Stimulated activated CD8-positive, alpha-beta memory T cell treated with anti-CD3 and anti-CD28 coated beads, Interleukin-15, amount 100 ng/mL, for 24 hours (primary cell): ENCODE results near the gene SCLY.
"Not testable (repeated sequence)": the region's sequence is repeated elsewhere in the genome, so short reads cannot be mapped to it uniquely, and the experiment has no call there.

Source experiments
- DNase-seq: peaks from one replicate; pipeline ENCODE4 v3.0.0-alpha.2; 2020; ENCODE audit warnings: low read depth

SCLY gene

DNA sequence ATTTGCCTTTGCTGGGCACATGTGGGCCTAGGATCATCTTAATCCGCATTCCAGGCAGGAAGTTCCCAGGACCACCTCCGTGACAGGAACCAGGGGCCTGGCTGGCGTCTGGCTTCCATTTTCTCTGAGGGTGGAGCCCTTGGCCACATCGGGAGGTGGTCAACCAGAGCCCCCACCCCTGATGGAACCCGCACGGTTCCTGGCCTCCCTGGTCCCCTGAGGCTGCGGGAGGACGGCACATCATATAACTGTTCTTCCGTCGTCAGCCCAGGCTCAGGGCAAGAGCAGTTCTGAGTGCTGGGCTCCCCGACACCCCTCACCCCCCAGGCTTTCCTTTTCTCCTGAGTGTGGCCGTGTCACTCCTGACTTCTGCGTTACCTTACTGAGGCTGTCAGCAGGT lies 52.8 kb downstream of the SCLY start:
- no peak for DNase-seq

DNA sequence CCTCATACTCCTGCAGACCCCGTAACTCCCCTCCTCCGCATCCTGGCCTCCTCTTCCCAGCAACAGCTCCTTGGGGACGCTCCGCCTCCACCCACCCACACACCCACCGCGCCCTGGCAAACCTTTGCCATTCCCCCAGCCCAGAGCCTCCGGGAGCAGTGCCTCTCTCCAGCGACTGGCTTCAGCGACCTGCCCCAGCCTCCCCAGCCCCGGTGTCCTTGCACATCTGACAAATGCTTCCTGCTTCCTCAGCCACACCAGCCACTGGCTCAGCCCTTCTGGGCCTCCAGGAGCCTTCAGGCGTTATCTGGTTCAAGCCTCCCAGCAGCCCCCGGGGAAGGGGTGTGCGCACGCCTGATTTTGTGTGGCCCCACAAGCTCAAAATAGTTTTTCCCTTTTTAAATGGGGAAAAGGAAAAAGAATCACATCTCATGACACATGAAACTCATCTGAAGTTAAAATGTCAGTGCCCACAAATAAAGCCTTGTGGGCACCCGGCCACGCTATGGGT lies 53.6 kb downstream of the SCLY start:
- DNase-seq, result no peak

DNA sequence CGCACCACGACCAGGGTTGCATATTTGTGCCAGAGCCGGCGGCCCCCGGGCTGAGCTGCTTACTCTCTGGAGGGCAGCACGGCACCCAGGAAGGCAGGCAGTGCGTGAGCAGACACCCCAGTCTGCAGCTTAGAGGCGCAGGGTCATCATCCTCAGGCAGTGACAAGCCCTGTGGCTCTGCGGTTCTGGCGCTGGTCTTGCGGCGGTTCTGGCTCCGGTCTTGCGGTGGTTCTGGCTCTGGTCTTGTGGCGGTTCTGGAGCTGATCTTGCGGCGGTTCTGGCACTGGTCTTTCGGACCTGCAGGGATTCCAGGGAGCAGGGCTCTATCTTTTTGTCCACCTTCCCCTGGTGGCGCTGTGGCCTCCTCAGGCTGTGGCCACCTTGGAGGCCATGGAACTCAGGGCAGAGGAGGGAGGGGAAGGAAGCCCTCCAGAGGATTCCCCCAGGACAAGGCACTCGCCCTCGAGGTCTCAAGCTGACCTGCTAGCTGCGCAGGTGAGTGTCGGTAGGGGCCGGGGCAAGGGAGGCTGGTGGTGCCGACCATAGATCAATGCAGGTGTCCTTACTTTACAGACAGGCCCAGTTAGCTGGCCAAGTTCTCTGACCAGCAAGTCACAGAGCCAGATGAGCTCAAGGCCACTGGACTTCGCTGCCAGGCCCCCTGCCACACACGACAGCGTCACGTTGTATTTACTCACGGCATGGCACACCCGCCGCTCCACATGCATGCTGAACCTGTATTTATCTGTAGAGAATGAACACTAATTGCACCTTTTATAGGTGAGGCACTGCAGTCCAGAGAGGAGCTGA lies 54.3 kb downstream of the SCLY start:
- no peak for DNase-seq

DNA sequence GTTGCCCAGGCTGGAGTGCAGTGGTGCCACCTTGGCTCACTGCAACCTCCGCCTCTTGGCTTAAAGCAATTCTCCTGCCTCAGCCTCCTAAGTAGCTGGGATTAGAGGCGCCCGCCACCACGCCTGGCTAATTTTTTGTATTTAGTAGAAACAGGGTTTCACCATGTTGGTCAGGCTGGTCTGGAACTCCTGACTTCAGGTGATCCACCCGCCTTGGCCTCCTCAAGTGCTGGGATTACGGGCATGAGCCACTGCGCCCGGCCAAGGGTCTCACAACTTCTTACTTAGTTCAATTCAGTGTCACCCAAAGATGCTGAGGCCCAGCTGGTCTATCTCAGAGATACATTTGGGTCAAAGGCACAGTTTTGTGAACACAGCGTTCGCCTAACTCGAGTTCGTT lies 54.9 kb downstream of the SCLY start:
- DNase-seq, result not testable (repeated sequence)

DNA sequence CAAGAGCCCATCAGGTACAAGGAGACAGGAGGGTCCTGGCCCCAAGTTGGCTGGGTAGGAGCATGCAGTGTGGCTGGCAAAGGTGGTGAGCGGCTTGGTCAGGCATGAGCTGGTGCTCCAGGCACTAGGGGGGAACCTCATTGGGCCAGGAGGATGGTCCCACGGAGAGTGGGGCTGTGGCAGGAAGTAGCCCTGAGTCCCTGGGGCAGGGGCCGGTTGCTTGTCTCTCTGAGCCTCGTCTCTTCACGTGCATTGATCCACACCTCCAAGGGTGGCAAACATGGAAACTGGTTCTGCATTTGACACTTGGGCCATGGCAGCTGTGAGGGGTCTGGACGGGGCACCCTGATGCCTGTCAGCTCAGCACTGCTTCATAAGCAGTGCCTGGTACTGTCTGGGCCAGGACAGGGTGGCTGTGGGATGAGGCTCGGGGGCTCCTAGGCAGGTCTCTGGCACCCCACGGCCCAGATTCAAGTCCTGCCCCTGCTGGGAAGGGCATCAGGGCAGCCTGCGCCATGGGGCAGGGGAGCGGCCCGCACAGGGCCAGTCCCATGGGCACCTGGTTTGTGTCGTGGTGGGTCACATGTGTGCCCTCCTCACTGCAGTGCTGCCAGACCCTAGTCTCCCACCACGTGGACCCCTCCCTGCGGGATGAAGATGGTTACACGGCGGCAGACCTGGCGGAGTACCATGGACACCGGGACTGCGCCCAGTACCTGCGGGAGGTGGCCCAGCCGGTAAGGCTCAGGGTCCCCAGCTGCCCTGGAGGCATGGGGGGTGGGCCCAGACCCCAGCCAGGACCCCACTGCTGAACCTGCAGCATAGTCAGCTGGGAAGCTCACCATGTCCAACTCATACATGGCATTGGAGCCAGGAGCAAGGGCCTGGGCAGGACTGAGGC lies 55.7 kb downstream of the SCLY start:
- no peak for DNase-seq

DNA sequence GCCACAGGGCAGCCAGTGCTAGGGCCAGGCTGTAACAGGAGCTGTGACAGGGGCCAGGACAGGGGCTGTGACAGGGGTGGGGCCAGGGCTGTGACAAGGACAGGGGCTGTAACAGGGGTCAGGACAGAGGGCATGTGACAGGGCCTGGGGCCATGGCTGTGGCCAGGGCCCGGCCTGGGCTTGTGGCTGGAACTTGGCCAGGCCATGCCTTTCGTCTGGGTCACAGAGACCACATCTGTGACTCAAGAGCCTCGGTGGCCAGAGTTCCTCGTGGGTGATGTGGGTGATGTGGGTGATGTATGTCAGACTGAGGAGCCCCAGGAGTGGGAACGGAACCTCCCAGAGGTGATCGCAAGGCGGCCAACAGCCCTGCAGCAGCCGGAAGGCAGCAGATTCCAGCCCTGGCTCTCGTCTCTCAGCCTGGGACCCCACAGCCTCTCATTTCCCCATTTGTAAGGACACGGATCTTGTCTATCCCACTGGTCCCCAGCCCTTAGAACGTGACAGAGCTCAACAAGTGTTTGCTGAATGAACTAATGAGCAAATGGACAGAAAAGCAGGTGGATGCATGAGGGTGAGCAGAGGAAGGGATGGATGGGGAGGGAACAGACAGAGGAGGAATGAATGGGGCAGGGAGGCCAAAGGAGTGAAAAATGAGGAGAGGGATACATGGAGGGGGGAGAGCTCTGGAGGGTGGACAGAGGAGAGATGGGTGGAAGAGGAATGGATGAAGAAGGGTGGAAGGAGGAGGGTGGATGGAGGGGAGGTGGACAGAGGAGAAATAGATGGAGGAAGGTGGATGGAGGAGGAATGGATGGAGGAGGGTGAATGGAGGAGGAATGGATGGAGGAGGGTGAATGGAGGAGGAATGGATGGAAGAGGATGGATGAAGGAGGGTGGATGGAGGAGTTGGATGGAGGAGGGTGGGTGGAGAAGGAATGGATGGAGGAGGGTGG lies 56.7 kb downstream of the SCLY start:
- DNase-seq, result no peak

DNA sequence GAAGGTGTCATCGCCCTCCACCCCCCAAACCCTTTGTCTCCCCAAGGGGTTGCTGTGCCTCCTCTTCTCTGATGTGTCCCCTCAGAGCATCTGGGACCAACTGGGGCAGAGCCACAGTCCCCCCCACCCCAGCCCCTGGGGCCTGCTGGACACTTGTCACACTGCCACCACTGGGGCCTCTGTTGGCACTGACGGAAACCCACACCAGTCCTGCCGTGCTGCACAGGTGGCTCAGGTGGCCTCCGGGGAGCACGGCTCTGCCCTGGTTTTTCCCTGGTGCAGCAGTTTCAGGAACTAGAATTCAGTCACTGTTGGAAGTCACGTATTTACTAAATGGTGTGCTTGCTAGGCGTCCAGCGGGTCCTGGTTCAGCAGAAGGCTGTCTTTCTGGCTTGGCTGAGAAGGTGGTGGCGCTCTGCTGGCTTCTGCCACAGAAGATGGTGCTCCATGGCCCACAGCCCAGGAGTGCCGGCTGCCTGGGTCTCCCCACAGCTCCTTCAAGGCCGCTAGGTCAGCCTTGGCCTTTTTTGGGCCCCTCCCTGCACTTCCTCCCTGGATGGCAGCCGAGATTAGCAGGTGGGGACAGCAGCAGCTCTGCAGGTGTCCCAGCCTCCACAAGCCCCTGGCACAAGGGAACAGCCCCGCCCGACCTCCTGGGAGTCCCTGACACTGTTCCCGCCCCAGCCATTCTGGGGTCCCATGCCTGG lies 59.1 kb downstream of the SCLY start:
- no peak for DNase-seq

DNA sequence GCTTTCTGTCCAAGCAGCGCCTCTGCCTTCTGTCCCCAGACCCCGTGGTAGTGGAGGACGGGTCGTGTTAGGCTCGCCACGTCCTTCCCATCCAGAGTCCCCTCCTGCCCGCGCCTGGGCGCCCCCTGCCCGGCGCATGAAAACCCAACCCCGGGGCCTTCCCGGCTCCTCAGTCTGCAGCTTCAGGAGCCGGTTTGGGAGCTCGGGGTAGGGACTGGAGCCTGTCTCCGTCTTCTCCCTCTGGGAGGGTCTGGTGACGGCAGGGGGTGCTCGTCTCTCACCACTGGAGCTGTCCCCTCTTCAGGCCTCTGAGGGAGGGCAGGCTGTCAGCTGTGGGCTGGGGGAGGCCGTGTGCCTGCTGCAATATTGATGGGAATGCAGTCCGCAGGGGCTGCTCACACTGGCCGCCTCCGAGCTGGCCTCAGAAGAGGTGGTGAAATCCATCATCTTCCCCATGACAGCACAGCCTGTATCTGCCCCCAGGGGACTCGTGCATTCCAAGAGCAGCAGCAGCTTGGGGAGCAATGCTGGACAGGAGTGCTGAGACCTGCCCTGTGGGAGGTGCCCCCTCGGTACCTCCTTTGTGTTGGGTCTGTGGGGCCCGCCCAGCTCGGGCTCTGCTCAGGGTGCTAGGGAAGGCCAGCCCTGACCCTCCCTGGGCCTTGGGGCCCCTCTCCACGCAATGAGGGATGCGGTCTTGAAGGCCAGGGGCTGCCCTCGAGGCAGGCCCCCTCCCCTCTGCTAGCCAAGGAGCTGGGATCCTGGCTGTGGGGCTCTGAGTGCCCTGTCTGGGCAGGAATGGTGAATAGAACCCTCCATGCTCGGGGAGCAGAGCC lies 59.9 kb downstream of the SCLY start:
- no peak for DNase-seq

DNA sequence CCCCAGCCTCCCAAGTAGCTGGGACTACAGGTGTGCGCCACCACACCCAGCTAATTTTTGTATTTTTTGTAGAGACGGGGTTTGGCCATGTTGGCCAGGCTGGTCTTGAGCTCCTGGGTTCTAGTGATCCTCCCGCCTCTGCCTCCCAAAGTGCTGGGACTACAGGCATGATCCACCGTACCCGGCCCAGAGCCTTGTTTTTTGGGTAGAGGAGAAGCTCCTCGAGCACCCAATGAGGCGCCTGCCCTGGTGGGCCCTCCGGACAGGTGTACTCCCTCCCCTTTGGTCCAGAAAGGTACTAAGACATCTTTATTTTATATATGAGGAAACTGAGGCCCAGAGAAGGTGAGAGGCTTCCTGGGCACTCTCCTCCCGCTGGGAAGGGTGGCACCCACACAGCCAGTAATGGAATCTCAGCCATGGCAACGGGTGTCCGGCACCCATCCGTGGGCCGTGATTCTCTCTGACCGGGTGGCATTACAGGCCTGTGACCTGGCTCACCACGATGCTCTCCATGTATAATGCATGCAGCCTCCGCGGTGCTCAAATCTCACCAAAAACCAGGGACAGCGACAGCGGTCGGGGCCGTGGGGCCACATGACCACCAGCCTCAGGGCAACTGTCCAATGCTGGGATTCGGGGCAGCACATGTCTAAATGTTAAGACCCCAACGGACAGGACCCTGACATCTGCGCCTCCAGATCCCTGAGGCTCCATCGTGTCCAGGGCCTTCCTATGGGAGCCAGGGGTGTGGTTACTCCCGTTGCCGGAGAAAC lies 60.9 kb downstream of the SCLY start:
- DNase-seq, result no peak

DNA sequence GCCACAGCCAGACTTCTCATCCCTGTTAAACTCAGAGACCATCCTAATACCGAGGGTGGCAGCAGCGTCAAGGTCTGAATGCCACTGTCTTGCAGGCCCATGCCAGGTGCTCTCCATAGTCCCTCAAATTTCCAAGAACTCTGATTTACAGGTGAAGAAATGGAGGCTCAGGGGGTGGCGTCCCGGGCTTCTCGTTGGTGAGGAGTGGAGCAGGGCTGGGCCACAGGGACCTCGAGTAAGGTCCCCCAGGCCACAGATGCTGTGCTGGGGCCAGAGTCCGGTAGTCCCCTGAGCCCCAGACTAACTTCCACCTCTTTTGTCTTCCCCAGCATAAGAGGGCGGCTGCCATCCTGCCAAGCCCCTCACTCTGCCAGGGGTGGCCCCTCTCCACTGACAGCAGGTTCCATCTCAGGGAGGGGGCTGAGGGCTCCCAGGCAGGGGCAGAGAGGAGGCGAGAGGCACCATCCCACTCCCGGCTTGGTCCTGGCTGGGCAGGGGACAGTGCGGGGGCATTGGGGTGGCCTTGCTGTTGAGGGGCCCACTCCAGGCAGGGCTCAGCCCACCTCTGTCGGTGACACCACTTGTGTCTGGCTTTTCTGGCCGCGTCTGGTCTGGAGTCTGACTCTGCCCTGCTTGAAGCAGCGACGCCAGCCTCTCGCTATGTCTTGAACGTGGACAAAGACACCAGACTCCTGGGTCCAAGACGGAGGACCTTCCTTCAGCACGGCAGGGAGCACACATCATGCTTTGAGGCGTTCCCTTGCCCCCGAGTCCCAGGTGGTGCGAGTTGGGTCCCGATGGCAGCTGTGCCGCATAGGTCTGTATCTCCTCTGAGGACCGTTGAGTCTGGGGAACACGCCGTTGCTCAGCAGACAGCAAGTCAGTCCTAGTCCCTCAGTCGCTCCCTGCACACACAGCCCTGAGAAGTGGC lies 61.8 kb downstream of the SCLY start:
- DNase-seq, result no peak

DNA sequence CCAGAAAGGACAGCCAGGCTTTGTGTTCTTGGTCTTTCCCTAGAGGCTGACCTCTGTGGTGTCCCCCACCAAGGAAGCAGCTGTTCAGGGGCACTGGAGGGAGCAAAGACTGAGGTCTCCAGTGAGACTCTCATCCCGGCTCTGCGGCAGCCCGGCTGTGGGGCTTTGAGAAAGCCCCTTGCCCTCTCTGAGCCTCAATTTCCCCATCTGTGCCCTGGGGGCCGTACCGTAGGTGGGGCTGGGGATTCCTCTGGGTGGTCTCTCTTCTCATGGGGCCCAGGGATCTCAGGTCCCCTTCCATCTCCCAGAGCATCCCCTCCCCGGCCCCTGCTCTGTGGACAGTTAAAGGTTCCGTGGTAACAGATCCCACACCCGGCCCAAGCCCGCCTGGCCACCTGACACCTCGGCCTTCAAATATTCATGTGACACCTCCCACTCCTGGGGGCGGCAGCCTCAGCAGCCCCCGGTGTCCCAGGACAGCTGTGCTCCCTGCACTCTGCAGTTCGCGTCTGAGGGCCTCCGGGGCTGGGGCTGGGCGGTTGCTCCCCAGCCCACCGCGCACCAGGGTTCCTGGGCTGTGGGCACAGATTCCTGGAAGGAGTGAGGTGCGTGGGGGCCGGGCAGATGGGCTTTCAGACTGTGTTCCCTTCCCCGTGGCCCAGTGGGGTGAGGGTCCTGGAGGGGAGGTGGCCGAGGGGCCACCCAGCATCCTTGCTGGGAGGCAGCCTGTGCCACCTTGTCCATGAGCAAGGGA lies 62.6 kb downstream of the SCLY start:
- no peak for DNase-seq

DNA sequence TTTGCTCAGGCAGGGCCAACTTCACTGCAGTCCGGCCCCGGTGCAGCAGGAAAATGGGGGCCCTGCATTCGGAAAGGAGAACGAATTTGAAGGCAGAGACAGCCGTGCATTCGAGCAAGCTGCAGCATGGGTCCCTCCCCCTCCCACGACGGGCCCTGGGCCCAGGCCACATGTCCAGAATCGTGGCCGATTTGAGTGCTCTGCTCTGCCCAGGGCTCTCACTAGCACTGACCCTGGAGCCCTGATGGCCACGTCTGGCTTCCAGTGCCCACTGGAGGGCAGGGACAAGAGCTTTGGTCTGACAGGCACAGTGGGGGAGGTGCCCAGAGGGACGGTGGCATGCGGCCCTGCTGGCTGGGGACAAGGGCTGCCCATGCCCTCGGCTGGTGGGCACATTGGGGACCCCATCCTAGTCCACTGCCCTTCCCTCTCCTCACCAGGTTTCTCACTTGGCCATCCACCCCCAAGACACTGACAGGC lies 63.2 kb downstream of the SCLY start:
- DNase-seq, result no peak

DNA sequence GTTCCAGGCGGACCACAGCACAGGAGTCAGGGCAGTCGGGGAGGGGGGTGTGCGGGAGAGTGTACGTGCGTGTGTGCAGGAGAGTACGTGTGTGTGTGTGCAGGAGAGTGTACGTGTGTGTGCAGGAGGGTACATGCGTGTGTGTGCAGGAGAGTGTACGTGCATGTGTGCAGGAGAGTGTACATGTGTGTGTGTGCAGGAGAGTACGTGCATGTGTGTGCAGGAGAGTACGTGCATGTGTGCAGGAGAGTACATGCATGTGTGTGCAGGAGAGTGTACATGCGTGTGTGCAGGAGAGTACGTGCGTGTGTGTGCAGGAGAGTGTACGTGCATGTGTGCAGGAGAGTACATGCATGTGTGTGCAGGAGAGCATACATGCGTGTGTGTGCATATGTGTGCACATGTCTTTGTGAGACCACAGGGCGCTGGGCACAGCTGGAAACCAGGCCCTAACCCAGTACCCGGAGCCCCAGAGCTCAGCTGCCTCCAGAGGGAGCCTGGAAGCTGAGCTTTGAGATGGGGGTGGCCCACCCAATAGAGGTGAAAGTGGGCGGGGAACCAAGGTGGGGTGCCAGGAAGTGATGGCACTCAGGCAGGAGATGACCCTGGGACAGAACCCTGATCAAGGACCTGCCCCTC lies 63.8 kb downstream of the SCLY start:
- DNase-seq, result no peak

DNA sequence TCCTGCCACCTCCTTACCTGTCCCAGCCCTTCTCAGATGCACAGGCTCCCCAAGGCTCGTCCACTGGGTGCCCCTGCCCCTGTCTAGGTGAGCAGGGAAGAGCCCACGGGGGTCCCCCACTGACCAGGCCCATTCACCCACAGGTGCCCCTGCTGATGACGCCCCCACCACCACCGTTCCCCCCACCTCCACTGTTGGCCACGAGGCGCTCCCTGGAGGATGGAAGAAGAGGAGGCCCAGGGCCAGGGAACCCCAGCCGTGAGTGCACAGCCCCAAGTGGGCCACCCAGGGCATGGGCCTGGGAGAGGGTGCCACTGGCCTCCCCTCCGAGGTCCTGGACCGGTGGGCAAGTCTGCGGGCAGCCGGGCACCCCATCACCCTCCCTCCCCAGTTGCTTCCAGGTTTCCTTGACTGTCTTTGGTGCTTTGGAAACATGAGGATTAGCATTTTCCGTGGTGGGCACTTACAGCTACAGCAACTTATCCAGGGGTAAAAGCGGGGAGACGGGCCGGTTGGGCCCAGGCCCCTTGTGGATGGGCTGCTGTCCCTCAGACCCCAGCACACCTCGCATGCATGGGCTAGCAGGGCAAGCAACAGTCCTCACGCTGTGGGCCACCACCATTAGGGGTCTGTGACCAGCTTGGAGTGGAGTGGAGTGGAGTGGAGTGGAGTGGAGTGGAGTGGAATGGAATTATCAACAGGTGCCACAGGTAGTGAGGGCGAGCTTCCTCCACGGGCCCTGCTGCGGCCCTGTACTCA lies 64.5 kb downstream of the SCLY start:
- no peak for DNase-seq

DNA sequence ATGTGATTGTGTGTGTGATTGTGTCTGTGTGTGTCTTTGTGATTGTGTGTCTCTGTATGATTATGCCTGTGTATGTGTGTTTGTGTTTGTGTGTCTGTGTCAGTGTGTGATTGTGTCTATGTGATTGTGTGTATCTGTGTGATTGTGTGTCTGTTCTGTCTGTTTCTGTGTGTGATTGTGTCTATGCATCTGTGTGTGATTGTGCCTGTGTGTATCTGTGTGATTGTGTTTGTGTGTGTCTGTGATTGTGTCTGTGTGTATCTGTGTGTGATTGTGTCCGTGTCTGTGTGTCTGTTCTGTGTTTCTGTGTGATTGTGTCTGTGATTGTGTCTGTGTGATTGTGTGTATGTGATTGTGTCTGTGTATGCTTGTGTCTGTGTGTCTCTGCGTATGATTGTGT lies 65.5 kb downstream of the SCLY start:
- no peak for DNase-seq

DNA sequence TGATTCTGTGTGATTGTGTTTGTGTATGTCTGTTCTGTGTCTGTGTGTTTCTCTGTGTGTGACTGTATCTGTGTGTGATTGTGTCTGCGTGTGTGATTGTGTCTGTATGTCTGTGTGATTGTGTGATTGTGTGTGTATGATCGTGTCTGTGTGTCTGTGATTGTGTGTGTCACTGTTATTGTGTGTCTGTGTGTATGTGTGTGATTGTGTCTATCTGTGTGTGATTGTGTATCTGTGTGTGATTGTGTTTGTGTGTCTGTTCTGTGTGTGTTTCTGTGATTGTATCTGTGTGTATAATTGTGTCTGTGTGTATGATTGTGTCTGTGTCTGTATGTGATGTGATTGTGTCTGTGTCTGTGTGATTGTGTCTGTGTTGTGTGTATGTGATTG lies 66.0 kb downstream of the SCLY start:
- no peak for DNase-seq
